K562 (cell line): ENCODE measurements around the gene ENO2. TPM values are rescaled to one million over a fixed set of nuclear protein-coding genes. Genes with fewer than 3 reads are reported as not detected.

Experiments used
- ATAC-seq: fragments of 200-7000 bp; cut with Tn5 transposase; 3 replicates; pipeline ENCODE4 v1.9.1; 2020; ENCODE audit warnings: moderate library complexity
- BruUV-seq: library from RNA; stranded (reverse); fragments of 400-500 nt; replicated peaks from 2 replicates; lab custom pipeline; 2021; lab: Mats Ljungman, UMichigan
- CTCF ChIA-PET: fragments of 300-600 bp; formaldehyde crosslinking; extraction: SDS; loops from one replicate; lab custom pipeline; 2021; ENCODE audit warnings: low intra/inter-chr PET ratio; lab: Yijun Ruan, JAX
- POLR2A ChIA-PET: fragments of 300-600, 350-650 bp; sonication (Branson Sonifier 250); formaldehyde crosslinking; extraction: SDS; loops from one replicate; lab custom pipeline; 2021; ENCODE audit warnings: antibody characterized with exemption, inconsistent platforms; lab: Yijun Ruan, JAX
- DNase-seq, 4 experiments: peaks; one replicate each; pipeline versions ENCODE4 v3.0.0 to v3.0.0-alpha.2; 2011 to 2018; ENCODE audit warnings: low spot score in 3 of 4, mixed read lengths in 3 of 4; ENCODE audit errors: extremely low read depth in 1 of 4
- FAIRE-seq: peaks from 2 replicates; lab custom pipeline; 2011; peaks lifted over from hg19 to GRCh38; lab: Jason Lieb, UNC
- H2AFZ ChIP-seq: 2 replicates; pipeline ENCODE4 v1.6.0; 2011; ENCODE audit warnings: low read depth, low read length, control low read depth, inconsistent platforms
- H3K27ac ChIP-seq: fragments of 200-600 bp; 3 replicates; pipeline ENCODE4 v1.8.0; 2011; ENCODE audit warnings: low read depth, mild to moderate bottlenecking, control low read depth, inconsistent platforms, low read length, moderate library complexity, mixed read lengths; ENCODE audit errors: extremely low read depth
- H3K27me3 ChIP-seq, 2 experiments: fragments of 300-600 bp in 1 of 2; 2 replicates in 1 of 2; 3 replicates in 1 of 2; pipeline versions ENCODE4 v1.6.0 to v1.8.0; 2011; ENCODE audit warnings: inconsistent platforms in 2 of 2, low read length in 2 of 2, mild to moderate bottlenecking in 1 of 2, mixed read lengths in 1 of 2, moderate library complexity in 1 of 2; ENCODE audit not compliant: control insufficient read depth in 2 of 2, insufficient read depth in 2 of 2
- H3K36me3 ChIP-seq: fragments of 300-600 bp; 3 replicates; pipeline ENCODE4 v1.8.0; 2011; ENCODE audit warnings: mild to moderate bottlenecking, low read length, inconsistent platforms; ENCODE audit not compliant: control insufficient read depth, insufficient read depth
- H3K4me1 ChIP-seq, 2 experiments: fragments of 200-600 bp in 1 of 2; replicated peaks in 1 of 2; 2 replicates in 1 of 2; 3 replicates in 1 of 2; pipeline versions ENCODE4 v1.5.1 to v1.8.0; 2011; ENCODE audit warnings: inconsistent platforms in 2 of 2, low read length in 2 of 2, mild to moderate bottlenecking in 1 of 2, mixed read lengths in 1 of 2, moderate library complexity in 1 of 2; ENCODE audit not compliant: control insufficient read depth in 2 of 2, insufficient read depth in 2 of 2
- H3K4me2 ChIP-seq: 2 replicates; pipeline ENCODE4 v1.6.1; 2011; ENCODE audit warnings: low read length, control low read depth, inconsistent platforms, mixed read lengths; ENCODE audit not compliant: insufficient read depth
- H3K4me3 ChIP-seq: fragments of 200-600 bp; sonication (generic), shearing (Covaris generic); 2 replicates; pipeline ENCODE4 v1.5.1; 2016; ENCODE audit warnings: control low read depth, inconsistent platforms
- H3K79me2 ChIP-seq: fragments of 200-600 bp; 3 replicates; pipeline ENCODE4 v1.8.0; 2011; ENCODE audit warnings: low read length, inconsistent platforms; ENCODE audit not compliant: control insufficient read depth, insufficient read depth
- H3K9ac ChIP-seq, 2 experiments: 2 replicates each; pipeline versions ENCODE4 v1.6.0 to v1.6.1; 2011; ENCODE audit warnings: low read depth in 2 of 2, low read length in 2 of 2, control low read depth in 1 of 2, inconsistent platforms in 1 of 2, mild to moderate bottlenecking in 1 of 2, mixed read lengths in 1 of 2; ENCODE audit not compliant: insufficient read depth in 1 of 2
- H3K9me1 ChIP-seq: one replicate; pipeline ENCODE4 v1.6.0; 2011; ENCODE audit warnings: inconsistent platforms, mild to moderate bottlenecking, low read length, moderate library complexity; ENCODE audit not compliant: control insufficient read depth, insufficient read depth
- H3K9me3 ChIP-seq: replicated peaks from 2 replicates; pipeline ENCODE4 v1.5.1; 2011; ENCODE audit warnings: low read depth, low read length, inconsistent platforms; ENCODE audit not compliant: control insufficient read depth, insufficient read depth
- H4K20me1 ChIP-seq: replicated peaks from 2 replicates; pipeline ENCODE4 v1.6.1; 2011; ENCODE audit warnings: low read length, inconsistent platforms, mixed read lengths; ENCODE audit not compliant: control insufficient read depth, insufficient read depth
- NFRKB ChIP-seq: fragments of 450-650 bp; IDR thresholded peaks from 2 replicates; pipeline ENCODE4 v1.6.1; 2016; ENCODE audit warnings: low read depth
- RBBP5 ChIP-seq: fragments of 200-600 bp; sonication (generic); IDR thresholded peaks from 2 replicates; pipeline ENCODE4 v1.6.1; 2012; ENCODE audit warnings: borderline replicate concordance, mild to moderate bottlenecking, low read length, control low read depth, inconsistent platforms; ENCODE audit not compliant: insufficient read depth, poor library complexity, severe bottlenecking
- RBFOX2 ChIP-seq: fragments of 200-400 bp; formaldehyde crosslinking; IDR thresholded peaks from 2 replicates; pipeline ENCODE4 v1.6.1; 2017; ENCODE audit warnings: low read depth, mild to moderate bottlenecking, low read length, moderate library complexity
- TBL1XR1 ChIP-seq, 2 experiments: IDR thresholded peaks; 2 replicates each; pipeline ENCODE4 v1.6.1; 2012; ENCODE audit warnings: improper control_type of control experiment in 2 of 2, low read length in 2 of 2, mild to moderate bottlenecking in 1 of 2
- ZNF668 ChIP-seq: fragments of 250-450 bp; sonication (Bioruptor Pico); IDR thresholded peaks from 2 replicates; pipeline ENCODE4 v1.8.0; 2022; ENCODE audit warnings: mild to moderate bottlenecking, inconsistent platforms
- ZNF766 ChIP-seq: fragments of 200-800 bp; sonication (Bioruptor generic); conservative IDR thresholded peaks from 2 replicates; pipeline ENCODE4 v1.6.1; 2016; ENCODE audit warnings: missing genetic modification characterization, missing compliant biosample characterization
- WGBS: fragments of 100-300 bp; shearing (Covaris generic); methylation state at CpG from one replicate; pipeline ENCODE4 v1.1.6; 2016; ENCODE audit warnings: low coverage, mixed read lengths; ENCODE audit not compliant: insufficient coverage; ENCODE audit errors: missing lambda C conversion rate; 5-methylcytosine and 5-hydroxymethylcytosine counted together
- in situ Hi-C: fragments of 300-500 bp; cut with MboI; formaldehyde crosslinking; loops from 4 replicates; pipeline ENCODE4 v1.15.0; 2018; ENCODE audit warnings: inconsistent platforms, mixed read lengths
- intact Hi-C: fragments of 100-400 bp; cut with micrococcal nuclease; formaldehyde crosslinking; loops from 2 replicates; pipeline ENCODE4 v1.14.2; 2022
- polyA plus RNA-seq, 8 experiments: library from polyadenylated mRNA; depleted of rRNA in 4 of 8; stranded (reverse) in 5 of 8; unstranded in 3 of 8; fragments of >200 nt; fragmentation: Nextera tagmentation in 2 of 8; fragmentation: Illumina TruSeq in 1 of 8; extraction: Ambion mirVana in 2 of 8; extraction: Trizol in 1 of 8; gene quantifications; 2 replicates each; pipeline versions ENCODE4 v1.2.1 to v1.2.3, GENCODE V29; 2011 to 2014; ENCODE audit warnings: inconsistent platforms in 1 of 8, missing spikeins in 1 of 8
- total RNA-seq, 7 experiments: library from RNA; depleted of rRNA in 6 of 7; stranded (reverse); fragments of >200 nt in 6 of 7; fragmentation: Illumina TruSeq in 2 of 7; extraction: Trizol in 2 of 7; gene quantifications; 2 replicates each; pipeline versions ENCODE4 v1.2.1 to v1.2.3, GENCODE V29; 2011 to 2021; ENCODE audit warnings: low replicate concordance in 1 of 7
- TF ChIP-seq, protein P1 (sequence below), 2 experiments: IDR thresholded peaks; 2 replicates each; pipeline ENCODE4 v1.6.1; 2012; ENCODE audit warnings: improper control_type of control experiment in 2 of 2, low read depth in 2 of 2, low read length in 2 of 2, borderline replicate concordance in 1 of 2
- TF ChIP-seq, protein P2 (sequence below), 2 experiments: fragments of 450-650 bp; IDR thresholded peaks; 2 replicates each; pipeline ENCODE4 v1.6.1; 2016
- TF ChIP-seq, protein P3 (sequence below): sonication (generic); formaldehyde crosslinking; IDR thresholded peaks from 2 replicates; pipeline ENCODE4 v1.8.0; 2022; ENCODE audit warnings: missing genetic modification reagents, mild to moderate bottlenecking, moderate library complexity, borderline replicate concordance

ENO2 gene
- total and polyA plus RNA-seq, 9 of the 15 experiments (the other 6 are each of a cell fraction or from before 2014, with no cell fraction given), result 10.9 to 43.3 (median 21.0) TPM

DNA sequence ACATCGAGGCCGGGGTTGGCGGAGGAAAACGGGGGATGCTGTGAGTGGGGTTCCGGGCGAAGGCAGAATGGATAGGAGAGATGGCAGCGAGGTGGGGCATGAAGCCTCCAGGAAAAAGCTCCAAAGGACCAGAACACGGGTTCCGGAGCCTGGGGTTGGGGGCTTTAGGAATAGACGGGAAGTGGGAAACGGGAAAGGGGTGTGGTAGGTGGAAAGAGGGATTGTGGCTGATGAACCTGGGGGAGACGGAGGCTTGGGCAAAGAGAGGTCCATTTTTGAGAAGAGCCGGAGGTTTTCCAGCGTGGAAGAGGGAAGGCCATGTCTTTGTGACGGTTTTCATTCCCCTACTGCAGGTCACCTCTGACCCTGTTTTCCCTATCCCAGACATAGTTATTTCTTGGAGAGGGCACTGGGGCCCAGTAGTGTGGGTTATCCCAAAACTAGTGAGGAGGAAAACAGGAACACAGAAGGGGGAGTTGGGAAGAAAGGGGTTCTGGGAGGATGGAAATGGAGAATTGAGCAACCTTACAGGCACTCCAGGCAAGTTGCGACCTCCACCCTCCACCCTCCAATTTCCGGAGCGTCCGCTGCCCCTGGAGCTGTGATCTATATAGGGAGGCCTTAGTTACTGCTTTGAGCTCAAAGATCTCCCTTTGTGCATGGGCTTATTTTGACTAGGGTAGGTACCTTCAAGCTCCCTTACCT is 14.5 kb downstream of the ENO2 start:
- Histone ChIP-seq H2AFZ (no peak overlapping the region), H3K4me3 (peak overlapping the region; percentile 76), H3K9me1 (peaks cover 4% of the 10 kb centered on the region), H3K27ac (peak overlapping the region; percentile 63), H3K9me3 (no peaks in the 10 kb centered on the region), H3K27me3 (no peaks in the 10 kb centered on the region), H3K4me1 (peaks cover 46 to 47% of the 10 kb centered on the region in 2 experiments; a peak in 4 of 5 replicates), H3K4me2 (peak overlapping the region; percentile 87), H3K79me2 (peaks cover 55% of the 10 kb centered on the region), H3K9ac (peak overlapping the region; percentile 84 to 93), H4K20me1 (no peaks in the 10 kb centered on the region), H3K36me3 (peaks cover 16% of the 10 kb centered on the region; the same call in 1 of the 3 replicates)
- BruUV-seq, result TSS peak; percentile 58
- CTCF ChIA-PET, result interaction anchor here (0.6 kb wide), 1 partner anchor 27 kb away, joined by 7 read pairs; no protein-coding TSS in a partner anchor
- peak; percentile 5; the same call in 2 of the 3 replicates for ATAC-seq
- DNase-seq, result no peak
- POLR2A ChIA-PET, result interaction anchor here (0.7 to 8.1 kb wide), 6 partner anchors 9 to 170 kb away, joined by 3 to 61 read pairs (median 4); partner anchors contain the start of genes C12orf57 and RNU7-1
- FAIRE-seq, result no peak
- WGBS, result 3% methylated on average over 18 of the region's 19 CpGs
- in situ Hi-C loops, result no loop called here
- intact Hi-C loops, result loop anchor here (5.0 kb wide), 1 partner anchor 113 kb away; no protein-coding TSS in a partner anchor
- TF ChIP-seq ZNF766 (CRISPR knock-in tag), result no peak
- TF ChIP-seq, protein P1, sequence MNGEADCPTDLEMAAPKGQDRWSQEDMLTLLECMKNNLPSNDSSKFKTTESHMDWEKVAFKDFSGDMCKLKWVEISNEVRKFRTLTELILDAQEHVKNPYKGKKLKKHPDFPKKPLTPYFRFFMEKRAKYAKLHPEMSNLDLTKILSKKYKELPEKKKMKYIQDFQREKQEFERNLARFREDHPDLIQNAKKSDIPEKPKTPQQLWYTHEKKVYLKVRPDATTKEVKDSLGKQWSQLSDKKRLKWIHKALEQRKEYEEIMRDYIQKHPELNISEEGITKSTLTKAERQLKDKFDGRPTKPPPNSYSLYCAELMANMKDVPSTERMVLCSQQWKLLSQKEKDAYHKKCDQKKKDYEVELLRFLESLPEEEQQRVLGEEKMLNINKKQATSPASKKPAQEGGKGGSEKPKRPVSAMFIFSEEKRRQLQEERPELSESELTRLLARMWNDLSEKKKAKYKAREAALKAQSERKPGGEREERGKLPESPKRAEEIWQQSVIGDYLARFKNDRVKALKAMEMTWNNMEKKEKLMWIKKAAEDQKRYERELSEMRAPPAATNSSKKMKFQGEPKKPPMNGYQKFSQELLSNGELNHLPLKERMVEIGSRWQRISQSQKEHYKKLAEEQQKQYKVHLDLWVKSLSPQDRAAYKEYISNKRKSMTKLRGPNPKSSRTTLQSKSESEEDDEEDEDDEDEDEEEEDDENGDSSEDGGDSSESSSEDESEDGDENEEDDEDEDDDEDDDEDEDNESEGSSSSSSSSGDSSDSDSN (IDR thresholded peaks at IDR 0.05; ENCODE audit: borderline replicate concordance in 1 of 2, low read depth in 2 of 2, low read length in 2 of 2), result 0 out of 4 replicates have a peak, but pooled peaks of 1 of the 2 experiments have one; percentile 29
- 0 out of 2 replicates have a peak, but pooled peaks have one; percentile 32 for TF ChIP-seq NFRKB
- TF ChIP-seq RBFOX2, result 0 out of 2 replicates have a peak, but pooled peaks have one; percentile 19
- TF ChIP-seq, protein P2, sequence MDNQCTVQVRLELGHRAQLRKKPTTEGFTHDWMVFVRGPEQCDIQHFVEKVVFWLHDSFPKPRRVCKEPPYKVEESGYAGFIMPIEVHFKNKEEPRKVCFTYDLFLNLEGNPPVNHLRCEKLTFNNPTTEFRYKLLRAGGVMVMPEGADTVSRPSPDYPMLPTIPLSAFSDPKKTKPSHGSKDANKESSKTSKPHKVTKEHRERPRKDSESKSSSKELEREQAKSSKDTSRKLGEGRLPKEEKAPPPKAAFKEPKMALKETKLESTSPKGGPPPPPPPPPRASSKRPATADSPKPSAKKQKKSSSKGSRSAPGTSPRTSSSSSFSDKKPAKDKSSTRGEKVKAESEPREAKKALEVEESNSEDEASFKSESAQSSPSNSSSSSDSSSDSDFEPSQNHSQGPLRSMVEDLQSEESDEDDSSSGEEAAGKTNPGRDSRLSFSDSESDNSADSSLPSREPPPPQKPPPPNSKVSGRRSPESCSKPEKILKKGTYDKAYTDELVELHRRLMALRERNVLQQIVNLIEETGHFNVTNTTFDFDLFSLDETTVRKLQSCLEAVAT (IDR thresholded peaks at IDR 0.05), result 0 out of 4 replicates have a peak, but pooled peaks of 1 of the 2 experiments have one; percentile 7
- TF ChIP-seq, protein P3, sequence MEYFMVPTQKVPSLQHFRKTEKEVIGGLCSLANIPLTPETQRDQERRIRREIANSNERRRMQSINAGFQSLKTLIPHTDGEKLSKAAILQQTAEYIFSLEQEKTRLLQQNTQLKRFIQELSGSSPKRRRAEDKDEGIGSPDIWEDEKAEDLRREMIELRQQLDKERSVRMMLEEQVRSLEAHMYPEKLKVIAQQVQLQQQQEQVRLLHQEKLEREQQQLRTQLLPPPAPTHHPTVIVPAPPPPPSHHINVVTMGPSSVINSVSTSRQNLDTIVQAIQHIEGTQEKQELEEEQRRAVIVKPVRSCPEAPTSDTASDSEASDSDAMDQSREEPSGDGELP, result 0 out of 2 replicates have a peak, but pooled peaks have one; percentile 1
- no peak for TF ChIP-seq ZNF668 (CRISPR knock-in tag)
- 0 out of 4 replicates have a peak, but pooled peaks of 1 of the 2 experiments have one; percentile 26 for TF ChIP-seq TBL1XR1 (IDR thresholded peaks at IDR 0.05; ENCODE audit: low read length in 2 of 2)
- peak; percentile 20 for TF ChIP-seq RBBP5
